ENCODE measurements around the gene GRK6. TPM values are rescaled to one million over a fixed set of nuclear protein-coding genes. Genes with fewer than 3 reads are reported as not detected.

GRK6 gene
- polyA plus RNA-seq, 1 of the 3 experiments (the other 2 are of a cell fraction), result 39.5 TPM

- no peak for TF ChIP-seq FOSL2 (IDR thresholded peaks at IDR 0.05; ENCODE audit: borderline replicate concordance, low read depth)
Measured at GRCh38 chr5:177482359-177482795, 55.9 kb downstream of the GRK6 start (continued).

GRCh38 chr5:177483042-177483441, 56.6 kb downstream of the GRK6 start:
- peaks cover 6 to 62% of the 10 kb centered on the region in 2 experiments; a peak in 3 of 4 replicates for H3K4me1 ChIP-seq (ENCODE audit: control insufficient read depth in 1 of 2, insufficient read depth in 2 of 2, low read depth in 1 of 2, low read length in 1 of 2)
- no peak overlapping the region for H2AFZ ChIP-seq (ENCODE audit: low read depth)
- H4K20me1 ChIP-seq (ENCODE audit: insufficient read depth), result peaks cover 35% of the 10 kb centered on the region
- no peak for TF ChIP-seq NFIC (IDR thresholded peaks at IDR 0.05; ENCODE audit: borderline replicate concordance)
- TF ChIP-seq USF2 (IDR thresholded peaks at IDR 0.05; ENCODE audit: borderline replicate concordance, low read depth, low read length), result no peak
- TF ChIP-seq FOXM1 (IDR thresholded peaks at IDR 0.05; ENCODE audit: low read depth), result no peak
- no peaks in the 10 kb centered on the region for H3K9me2 ChIP-seq
- CTCF ChIA-PET, result interaction anchor here (1.5 to 20.3 kb wide), 4 partner anchors 12 to 92 kb away, joined by 3 to 201 read pairs (median 6); partner anchors contain the start of gene PDLIM7
- POLR2A ChIA-PET, result interaction anchor here (0.7 kb wide), 1 partner anchor 9 kb away, joined by 3 read pairs; no protein-coding TSS in a partner anchor
- no peak overlapping the region for H3K4me2 ChIP-seq
- H3K36me3 ChIP-seq (replicated peaks in 1 of 2; ENCODE audit: control insufficient read depth in 1 of 2, insufficient read depth in 2 of 2, low read length in 1 of 2), result peaks cover 33 to 35% of the 10 kb centered on the region in 2 experiments
- no peak overlapping the region for H3K4me3 ChIP-seq (ENCODE audit: low read depth in 2 of 2, low read length in 1 of 2)
- 96% methylated on average over 9 of the region's 9 CpGs for WGBS (ENCODE audit: low lambda C conversion rate)
- H3K9ac ChIP-seq, result no peak overlapping the region
- peaks cover 79% of the 10 kb centered on the region for H3F3A ChIP-seq (replicated peaks; ENCODE audit: insufficient read depth)
- DNase-seq, result no peak
- H3K9me3 ChIP-seq, result no peaks in the 10 kb centered on the region
- H3K27ac ChIP-seq (ENCODE audit: low read depth in 2 of 2, low read length in 1 of 2), result peak overlapping the region in 1 of 2 experiments; percentile 7; a peak in 1 of 4 replicates
- H3K27me3 ChIP-seq (ENCODE audit: insufficient read depth), result no peaks in the 10 kb centered on the region
- H3K79me2 ChIP-seq (ENCODE audit: insufficient read depth), result peaks cover 3% of the 10 kb centered on the region; the same call in 1 of the 2 replicates

GRCh38 chr5:177483994-177484901, 57.8 kb downstream of the GRK6 start:
- H3K27ac ChIP-seq (ENCODE audit: low read depth in 2 of 2, low read length in 1 of 2), result peak overlapping the region; percentile 17 to 30; a peak in 2 of 4 replicates
- H3K36me3 ChIP-seq (replicated peaks in 1 of 2; ENCODE audit: control insufficient read depth in 1 of 2, insufficient read depth in 2 of 2, low read length in 1 of 2), result peaks cover 40 to 45% of the 10 kb centered on the region in 2 experiments
- no peaks in the 10 kb centered on the region for H3K9me3 ChIP-seq
- H3K4me1 ChIP-seq (ENCODE audit: control insufficient read depth in 1 of 2, insufficient read depth in 2 of 2, low read depth in 1 of 2, low read length in 1 of 2), result peaks cover 6 to 51% of the 10 kb centered on the region in 2 experiments; a peak in 2 of 4 replicates
- no peak for DNase-seq
- H3K9me2 ChIP-seq, result no peaks in the 10 kb centered on the region
- H3K4me2 ChIP-seq, result no peak overlapping the region
- CTCF ChIA-PET, result interaction anchor here (0.9 to 20.3 kb wide), 4 partner anchors 11 to 80 kb away, joined by 3 to 201 read pairs (median 6); partner anchors contain the start of gene PDLIM7
- H3K4me3 ChIP-seq (ENCODE audit: low read depth in 2 of 2, low read length in 1 of 2), result no peak overlapping the region
- no peak overlapping the region for H3K9ac ChIP-seq
- no peak overlapping the region for H2AFZ ChIP-seq (ENCODE audit: low read depth)
- H3K27me3 ChIP-seq (ENCODE audit: insufficient read depth), result no peaks in the 10 kb centered on the region
- WGBS (ENCODE audit: low lambda C conversion rate), result 97% methylated on average over 19 of the region's 22 CpGs
- peaks cover 47% of the 10 kb centered on the region for H4K20me1 ChIP-seq (ENCODE audit: insufficient read depth)
- peaks cover 3% of the 10 kb centered on the region; the same call in 1 of the 2 replicates for H3K79me2 ChIP-seq (ENCODE audit: insufficient read depth)
- TF ChIP-seq ELF1 (IDR thresholded peaks at IDR 0.05) (no peak), MXI1 (IDR thresholded peaks at IDR 0.05; ENCODE audit: low read depth, low read length) (no peak), FOXJ3 (CRISPR knock-in tag; IDR thresholded peaks at IDR 0.05) (no peak), GABPA (IDR thresholded peaks at IDR 0.05; ENCODE audit: low read depth) (no peak), MAX (IDR thresholded peaks at IDR 0.05; ENCODE audit: low read depth) (no peak), ZBTB33 (IDR thresholded peaks at IDR 0.05; ENCODE audit: borderline replicate concordance, low read depth) (no peak), TEAD4 (IDR thresholded peaks at IDR 0.05; ENCODE audit: borderline replicate concordance, insufficient read depth) (no peak), NRF1 (IDR thresholded peaks at IDR 0.05; ENCODE audit: low read depth, low read length) (no peak), TAF1 (IDR thresholded peaks at IDR 0.05; ENCODE audit: borderline replicate concordance, low read depth, low read length) (no peak), SIN3A (IDR thresholded peaks at IDR 0.05; ENCODE audit: borderline replicate concordance, low read depth, low read length) (no peak), RXRA (IDR thresholded peaks at IDR 0.05; ENCODE audit: borderline replicate concordance, low read depth) (no peak), POLR2AphosphoS5 (IDR thresholded peaks at IDR 0.05; ENCODE audit: low read depth, low read length) (no peak; the same call in none of the 2 replicates), TCF12 (IDR thresholded peaks at IDR 0.05) (no peak), RCOR1 (IDR thresholded peaks at IDR 0.05; ENCODE audit: low read length) (no peak), JUND (IDR thresholded peaks at IDR 0.05) (no peak), MEF2A (IDR thresholded peaks at IDR 0.05; ENCODE audit: borderline replicate concordance, low read depth) (no peak), NFIC (IDR thresholded peaks at IDR 0.05; ENCODE audit: borderline replicate concordance) (no peak)
- POLR2A ChIA-PET, result no interaction called here
- peaks cover 73% of the 10 kb centered on the region for H3F3A ChIP-seq (replicated peaks; ENCODE audit: insufficient read depth)
